ENCODE results near the gene ZBTB16. TPM values are rescaled to one million over a fixed set of nuclear protein-coding genes. Genes with fewer than 3 reads are reported as not detected.

Gene ZBTB16
- total RNA-seq, 1 donor from 2014 or later: 3.7 TPM

DNA sequence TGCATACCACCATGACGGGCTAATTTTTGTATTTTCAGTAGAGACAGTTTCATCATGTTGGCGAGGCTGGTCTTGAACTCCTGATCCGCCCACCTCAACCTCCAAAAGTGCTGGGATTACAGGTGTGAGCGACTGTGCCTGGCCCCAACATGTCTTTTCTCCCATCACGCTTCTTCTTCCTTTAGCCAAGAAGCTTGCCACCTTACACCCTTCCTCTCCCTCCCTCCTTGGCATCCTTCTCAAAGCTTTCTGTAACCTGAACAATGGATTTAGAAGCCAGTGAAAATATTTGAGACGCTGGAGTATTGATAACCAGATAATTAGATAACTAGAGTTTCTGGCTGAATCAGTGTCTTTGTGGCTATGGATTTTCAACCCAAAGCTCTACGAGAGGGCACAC is 225.4 kb downstream of the ZBTB16 start:
- DNase-seq (ENCODE audit: low spot score in 2 of 2) (no peak), FAIRE-seq (no peak)

GRCh38 chr11:114285599-114285998 is 226.1 kb downstream of the ZBTB16 start:
- DNase-seq (ENCODE audit: low spot score in 2 of 2) (no peak), FAIRE-seq (no peak)

- no peak for FAIRE-seq
- DNase-seq (ENCODE audit: low spot score in 2 of 2): no peak
These were observed 226.7 kb downstream of the ZBTB16 start for GRCh38 chr11:114286229-114286628.

DNA sequence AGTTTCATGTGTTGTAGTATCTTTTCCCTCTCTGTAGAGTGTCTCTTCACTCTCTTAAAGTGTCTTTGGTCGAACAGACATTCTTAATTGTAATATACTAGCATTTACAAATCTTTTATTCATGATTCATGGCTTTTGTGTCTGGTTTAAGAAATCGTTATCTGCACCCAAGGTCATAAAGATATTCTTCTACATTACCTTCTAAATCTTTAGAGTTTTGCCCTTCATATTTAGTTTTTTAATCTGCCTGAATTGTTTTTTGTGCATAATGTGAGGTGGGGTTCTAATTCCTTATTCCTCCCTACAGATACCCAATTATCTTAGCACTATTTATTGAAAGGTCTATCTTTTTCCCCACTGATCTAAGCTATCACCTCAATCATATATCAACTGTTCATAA is 227.6 kb downstream of the ZBTB16 start:
- FAIRE-seq (no peak), DNase-seq (ENCODE audit: low spot score in 2 of 2) (no peak)

GRCh38 chr11:114288136-114288535 is 228.6 kb downstream of the ZBTB16 start:
- FAIRE-seq: no peak
- DNase-seq (ENCODE audit: low spot score in 2 of 2): no peak

- FAIRE-seq (no peak), DNase-seq (ENCODE audit: low spot score in 2 of 2) (no peak)
These were observed 230.3 kb downstream of the ZBTB16 start for GRCh38 chr11:114289779-114290178.

GRCh38 chr11:114290503-114291235 is 231.2 kb downstream of the ZBTB16 start:
- DNase-seq (ENCODE audit: low spot score in 2 of 2) (no peak), FAIRE-seq (no peak)

- no peak for DNase-seq (ENCODE audit: low spot score in 2 of 2)
- FAIRE-seq: no peak
These were observed 231.9 kb downstream of the ZBTB16 start for GRCh38 chr11:114291381-114291780.

DNA sequence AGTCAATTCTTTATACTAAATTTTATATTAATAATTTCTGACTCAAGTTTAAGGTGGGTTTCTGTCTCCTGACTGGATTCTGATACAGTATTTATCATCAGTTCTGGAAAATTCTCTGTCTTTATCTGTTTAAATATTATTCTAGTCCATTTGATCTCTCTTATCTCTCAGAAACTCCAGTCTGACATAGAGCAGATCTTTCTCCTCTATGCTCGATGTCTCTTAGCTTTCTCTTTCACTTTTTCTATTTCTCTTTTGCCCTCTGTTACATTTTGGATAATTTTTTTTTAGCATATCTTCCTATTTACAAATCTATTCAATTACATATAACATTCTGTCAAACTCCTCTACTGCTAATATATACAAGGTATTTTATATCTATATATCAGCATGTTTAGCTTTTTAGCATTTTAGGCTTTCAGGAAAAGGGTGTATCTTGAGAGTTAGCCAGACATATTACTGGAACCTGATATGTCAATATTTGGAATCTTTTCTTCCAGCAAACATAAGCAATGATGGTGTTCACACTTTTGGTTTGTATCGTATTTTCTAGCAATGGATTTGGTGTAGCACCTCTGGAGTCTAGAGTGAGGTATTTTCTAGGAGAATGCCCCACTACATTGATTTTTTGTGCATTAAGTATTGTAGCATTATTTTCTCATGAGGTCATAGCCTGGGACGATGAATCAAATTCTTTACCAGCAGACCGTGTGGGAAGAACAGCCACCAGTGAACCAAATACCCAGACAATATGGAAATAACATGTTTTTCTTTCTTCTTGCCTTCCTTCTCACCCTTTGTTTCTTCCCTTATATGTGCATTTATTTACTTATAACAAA is 232.6 kb downstream of the ZBTB16 start:
- DNase-seq (ENCODE audit: low spot score in 2 of 2): no peak
- FAIRE-seq: no peak

GRCh38 chr11:114293201-114293711 is 233.7 kb downstream of the ZBTB16 start:
- no peak for FAIRE-seq
- no peak for DNase-seq (ENCODE audit: low spot score in 2 of 2)

DNA sequence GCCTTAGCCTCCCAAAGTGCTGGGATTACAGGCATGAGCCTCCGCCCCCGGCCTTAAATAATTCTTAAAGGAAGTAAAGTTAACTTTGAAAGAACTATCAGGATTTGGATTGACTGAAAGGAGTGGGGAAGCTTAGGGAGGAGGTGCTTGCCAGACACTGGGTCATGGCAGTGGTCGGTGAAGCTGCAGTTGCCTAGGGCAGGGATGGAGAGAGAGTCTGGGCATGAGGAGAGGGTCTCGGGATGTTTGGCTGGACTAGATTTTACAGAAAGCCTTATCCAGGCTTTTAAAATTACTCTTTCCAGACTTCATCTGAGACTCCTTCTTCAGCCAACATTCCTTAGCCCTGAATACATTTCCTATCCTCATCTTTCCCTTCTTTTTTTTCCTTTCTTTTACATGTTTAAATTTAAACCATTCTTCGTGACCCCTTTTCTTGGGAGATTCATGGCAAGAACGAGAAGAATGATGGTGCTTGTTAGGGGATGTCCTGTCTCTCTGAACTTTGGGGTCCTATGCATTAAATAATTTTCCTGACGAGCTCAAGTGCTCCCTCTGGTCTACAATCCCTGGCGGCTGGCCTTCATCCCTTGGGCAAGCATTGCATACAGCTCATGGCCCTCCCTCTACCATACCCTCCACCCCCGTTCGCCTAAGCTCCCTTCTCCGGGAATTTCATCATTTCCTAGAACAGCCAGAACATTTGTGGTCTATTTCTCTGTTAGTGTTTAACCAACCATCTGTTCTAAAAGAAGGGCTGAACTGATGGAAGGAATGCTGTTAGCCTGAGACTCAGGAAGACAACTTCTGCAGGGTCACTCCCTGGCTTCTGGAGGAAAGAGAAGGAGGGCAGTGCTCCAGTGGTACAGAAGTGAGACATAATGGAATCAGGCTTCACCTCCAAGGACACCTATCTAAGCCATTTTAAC is 236.4 kb downstream of the ZBTB16 start, which contains the start of gene NNMT:
NNMT (plus strand) TSS at position 724 of the 929 bp plus-strand sequence; CDS start at position 882, 158 bp downstream.
- DNase-seq (ENCODE audit: low spot score in 2 of 2): no peak
- no peak for FAIRE-seq

DNA sequence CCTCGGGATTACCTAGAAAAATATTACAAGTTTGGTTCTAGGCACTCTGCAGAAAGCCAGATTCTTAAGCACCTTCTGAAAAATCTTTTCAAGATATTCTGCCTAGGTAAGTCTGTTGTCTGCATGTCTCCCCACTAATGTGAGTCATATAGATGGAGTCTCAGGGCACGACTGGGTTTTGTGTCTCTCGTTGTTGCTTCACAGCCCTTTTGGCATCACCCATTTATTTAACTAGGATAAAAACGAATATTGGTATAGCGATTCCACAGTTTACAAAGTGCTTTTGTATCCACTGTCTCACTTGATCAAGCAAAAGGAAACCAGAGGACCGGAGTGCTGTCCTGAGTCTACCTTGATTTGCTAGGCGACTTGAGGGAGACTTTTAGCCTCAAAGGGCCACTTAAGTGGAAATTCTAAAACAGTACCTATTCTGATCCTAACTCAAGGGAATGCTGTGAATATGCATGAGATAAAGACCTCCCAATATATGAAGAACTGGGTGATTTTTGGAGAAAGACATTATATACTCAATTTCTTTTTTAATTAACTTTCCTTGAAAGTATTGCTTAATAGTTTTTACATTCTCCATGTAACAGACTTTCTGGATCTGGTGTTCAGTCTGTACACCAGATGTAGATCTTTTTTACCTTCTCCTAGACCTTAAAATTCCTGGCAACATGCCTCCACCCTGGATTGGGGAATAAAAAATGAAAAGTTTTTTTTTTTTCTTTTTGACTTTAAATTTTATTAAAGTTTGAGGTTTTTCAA is 237.3 kb downstream of the ZBTB16 start:
- FAIRE-seq (no peak), DNase-seq (ENCODE audit: low spot score in 2 of 2) (no peak)

GRCh38 chr11:114297806-114298709 is 238.5 kb downstream of the ZBTB16 start:
- FAIRE-seq: no peak
- no peak for DNase-seq (ENCODE audit: low spot score in 2 of 2)

GRCh38 chr11:114298710-114299109 is 239.2 kb downstream of the ZBTB16 start:
- no peak for FAIRE-seq
- DNase-seq (ENCODE audit: low spot score in 2 of 2): no peak

All from frontal cortex (tissue), 4 donors.